T-cell (primary cell): Measurements from ENCODE around the gene UVRAG. TPM values are rescaled to one million over a fixed set of nuclear protein-coding genes. Genes with fewer than 3 reads are reported as not detected.

Experiments used
- ATAC-seq, 4 experiments: fragments of 200-7000 bp in 3 of 4; fragments of 150-1000 bp in 1 of 4; cut with Tn5 transposase; replicated peaks in 1 of 4; 1 replicate in 3 of 4; 2 replicates in 1 of 4; pipeline ENCODE4 v1.10.0; 2021; ENCODE audit warnings: moderate library complexity in 3 of 4, mild to moderate bottlenecking in 2 of 4, moderate number of reproducible peaks in 1 of 4
- CTCF ChIA-PET, 2 donors: fragments of 300-600 bp; sonication (Branson Sonifier 250); formaldehyde crosslinking; loops; one replicate each; lab custom pipeline; 2022; ENCODE audit warnings: antibody characterized with exemption in 2 of 2; lab: Charles Lee
- POLR2A ChIA-PET, 2 donors: fragments of 300-600 bp; sonication (Branson Sonifier 250); formaldehyde crosslinking; loops; one replicate each; lab custom pipeline; 2022; ENCODE audit warnings: antibody characterized with exemption in 2 of 2; lab: Charles Lee
- DNase-seq, 35 experiments: peaks; one replicate each; pipeline versions ENCODE4 v3.0.0 to v3.0.0-alpha.2; 2013 to 2023
- H3K27ac ChIP-seq: one replicate; pipeline ENCODE4 v1.5.1; 2013; ENCODE audit warnings: low read length
- H3K27me3 ChIP-seq, 2 experiments: replicated peaks in 1 of 2; 1 replicate in 1 of 2; 2 replicates in 1 of 2; pipeline versions ENCODE4 v1.6.1 to v1.7.0; 2013; ENCODE audit warnings: low read length in 1 of 2, mixed read lengths in 1 of 2; ENCODE audit not compliant: control insufficient read depth in 2 of 2, insufficient read depth in 2 of 2; ENCODE audit errors: extremely low read depth in 1 of 2
- H3K36me3 ChIP-seq, 2 donors: 1 replicate in 1 of 2; 2 replicates in 1 of 2; pipeline versions ENCODE4 v1.6.1 to v1.7.0; 2013; ENCODE audit warnings: low read length in 1 of 2; ENCODE audit not compliant: control insufficient read depth in 2 of 2, insufficient read depth in 1 of 2; ENCODE audit errors: extremely low read depth in 1 of 2
- H3K4me1 ChIP-seq, 2 experiments: 1 replicate in 1 of 2; 2 replicates in 1 of 2; pipeline versions ENCODE4 v1.6.1 to v1.7.0; 2013; ENCODE audit warnings: low read length in 2 of 2, mixed read lengths in 1 of 2; ENCODE audit not compliant: insufficient read depth in 2 of 2, control insufficient read depth in 1 of 2; ENCODE audit errors: extremely low read depth in 1 of 2
- H3K4me3 ChIP-seq, 2 donors: 1 replicate in 1 of 2; 2 replicates in 1 of 2; pipeline versions ENCODE4 v1.5.1 to v1.7.0; 2013; ENCODE audit warnings: mild to moderate bottlenecking in 2 of 2, low read length in 1 of 2, moderate library complexity in 1 of 2; ENCODE audit not compliant: control insufficient read depth in 1 of 2; ENCODE audit errors: extremely low read depth in 1 of 2
- H3K9me3 ChIP-seq: 2 replicates; pipeline ENCODE4 v1.7.0; 2013
- H3K27ac Mint-ChIP-seq, 2 donors: one replicate each; pipeline ENCODE4 v1.8.0; 2020 to 2021; ENCODE audit warnings: mild to moderate bottlenecking in 2 of 2, mixed read lengths in 2 of 2
- H3K27me3 Mint-ChIP-seq, 2 donors: one replicate each; pipeline ENCODE4 v1.8.0; 2021 to 2022; ENCODE audit warnings: mixed read lengths in 2 of 2
- H3K36me3 Mint-ChIP-seq: one replicate; pipeline ENCODE4 v1.8.0; 2021; ENCODE audit warnings: mixed read lengths
- H3K4me1 Mint-ChIP-seq, 3 donors: one replicate each; pipeline ENCODE4 v1.8.0; 2020 to 2022; ENCODE audit warnings: mixed read lengths in 3 of 3, mild to moderate bottlenecking in 1 of 3
- H3K4me3 Mint-ChIP-seq, 3 donors: one replicate each; pipeline ENCODE4 v1.8.0; 2020 to 2022; ENCODE audit warnings: mild to moderate bottlenecking in 3 of 3, mixed read lengths in 3 of 3, moderate library complexity in 3 of 3
- H3K9me3 Mint-ChIP-seq, 3 donors: one replicate each; pipeline ENCODE4 v1.8.0; 2020 to 2022; ENCODE audit warnings: mixed read lengths in 3 of 3
- WGBS: methylation state at CpG from one replicate; pipeline ENCODE4 v1.1.5; 2013; ENCODE audit warnings: missing lambda C conversion rate; ENCODE audit not compliant: insufficient coverage; 5-methylcytosine and 5-hydroxymethylcytosine counted together
- total RNA-seq, 35 experiments: library from RNA in 6 of 35; stranded (reverse) in 6 of 35; fragments of 120-200 nt in 1 of 35; gene quantifications; one replicate each; pipeline versions ENCODE4 v1.2.1 to v1.2.4 and lab custom pipeline; 2013 to 2026

Gene UVRAG
- total RNA-seq, 5 donors from 2014 or later (not counting 1 experiment from before 2014, with no cell fraction given), result 22.4 to 32.8 (median 27.6) TPM

DNA sequence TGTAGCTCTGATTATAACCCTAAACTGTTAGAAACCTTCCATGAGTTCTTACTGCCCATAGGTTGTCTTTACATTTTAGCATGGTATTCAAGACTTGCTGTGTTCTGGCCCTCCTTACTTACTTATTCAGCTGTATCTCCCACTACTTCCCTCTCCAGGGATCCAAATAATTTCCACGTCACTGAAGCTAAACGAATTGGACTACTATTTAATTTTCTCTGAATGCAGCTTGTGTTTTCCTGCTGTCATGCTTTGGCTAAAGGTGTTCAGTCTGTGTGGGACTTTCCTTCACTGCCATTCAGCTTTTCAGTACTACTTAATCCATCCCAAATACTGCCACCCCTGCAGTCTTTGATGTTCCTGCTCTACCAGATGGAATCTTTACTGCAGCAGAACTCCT is 88.3 kb downstream of the UVRAG start:
- CTCF ChIA-PET, result interaction anchor here in 1 of 2 donors (0.6 to 0.9 kb wide), 2 partner anchors 10 to 115 kb away, joined by 3 to 4 read pairs; no protein-coding TSS in a partner anchor
- Histone ChIP-seq H3K4me1 (no peaks in the 10 kb centered on the region), H3K4me3 (no peak overlapping the region), H3K27me3 (no peaks in the 10 kb centered on the region), H3K9me3 (no peaks in the 10 kb centered on the region), H3K36me3 (peaks cover 0 to 3% of the 10 kb centered on the region in 2 donors), H3K27ac (no peak overlapping the region)
- H3K4me3 Mint-ChIP-seq, result no peak overlapping the region
- DNase-seq (no peak), ATAC-seq (no peak)
- WGBS, result no CpG with 5 or more reads among the region's 2 CpGs
- H3K27me3 Mint-ChIP-seq, result no peaks in the 10 kb centered on the region
- POLR2A ChIA-PET, result no interaction called here
- peaks cover 31% of the 10 kb centered on the region for H3K36me3 Mint-ChIP-seq
- H3K9me3 Mint-ChIP-seq, result no peaks in the 10 kb centered on the region
- peaks cover 12 to 20% (median 16%) of the 10 kb centered on the region in 3 donors for H3K4me1 Mint-ChIP-seq
- H3K27ac Mint-ChIP-seq, result no peak overlapping the region

DNA sequence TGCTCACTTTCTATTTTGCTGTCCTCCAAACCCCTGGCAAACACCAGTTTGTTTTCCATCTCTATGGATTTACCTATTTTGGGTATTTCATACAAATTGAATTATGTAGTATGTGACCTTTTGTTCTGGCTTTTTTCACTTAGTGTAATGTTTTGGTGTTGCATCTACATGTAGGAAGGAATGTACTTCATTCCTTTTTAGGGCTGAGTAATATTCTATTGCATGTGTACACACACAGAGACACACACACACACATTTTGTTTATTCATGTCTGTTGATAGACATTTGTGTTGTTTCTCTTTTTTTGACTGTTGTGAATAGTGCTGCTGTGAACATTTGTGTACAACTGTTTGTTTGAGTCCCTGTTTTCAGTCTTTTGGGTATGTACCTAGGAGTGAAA is 90.4 kb downstream of the UVRAG start:
- ATAC-seq (no peak), DNase-seq (no peak)
- no peak overlapping the region for H3K4me3 Mint-ChIP-seq
- no peak overlapping the region for H3K27ac Mint-ChIP-seq
- H3K27me3 Mint-ChIP-seq, result no peaks in the 10 kb centered on the region
- no peaks in the 10 kb centered on the region for H3K9me3 ChIP-seq
- no peaks in the 10 kb centered on the region for H3K4me1 ChIP-seq
- peaks cover 31% of the 10 kb centered on the region for H3K36me3 Mint-ChIP-seq
- H3K36me3 ChIP-seq, result peaks cover 0 to 3% of the 10 kb centered on the region in 2 donors
- no peaks in the 10 kb centered on the region for H3K9me3 Mint-ChIP-seq
- H3K4me1 Mint-ChIP-seq, result peaks cover 18 to 23% (median 22%) of the 10 kb centered on the region in 3 donors
- H3K27ac ChIP-seq, result no peak overlapping the region
- H3K4me3 ChIP-seq, result no peak overlapping the region
- ChIA-PET CTCF (no interaction called here), POLR2A (interaction anchor here in 1 of 2 donors (0.6 kb wide), 1 partner anchor 15 kb away, joined by 3 read pairs; no protein-coding TSS in a partner anchor)
- H3K27me3 ChIP-seq, result no peaks in the 10 kb centered on the region

DNA sequence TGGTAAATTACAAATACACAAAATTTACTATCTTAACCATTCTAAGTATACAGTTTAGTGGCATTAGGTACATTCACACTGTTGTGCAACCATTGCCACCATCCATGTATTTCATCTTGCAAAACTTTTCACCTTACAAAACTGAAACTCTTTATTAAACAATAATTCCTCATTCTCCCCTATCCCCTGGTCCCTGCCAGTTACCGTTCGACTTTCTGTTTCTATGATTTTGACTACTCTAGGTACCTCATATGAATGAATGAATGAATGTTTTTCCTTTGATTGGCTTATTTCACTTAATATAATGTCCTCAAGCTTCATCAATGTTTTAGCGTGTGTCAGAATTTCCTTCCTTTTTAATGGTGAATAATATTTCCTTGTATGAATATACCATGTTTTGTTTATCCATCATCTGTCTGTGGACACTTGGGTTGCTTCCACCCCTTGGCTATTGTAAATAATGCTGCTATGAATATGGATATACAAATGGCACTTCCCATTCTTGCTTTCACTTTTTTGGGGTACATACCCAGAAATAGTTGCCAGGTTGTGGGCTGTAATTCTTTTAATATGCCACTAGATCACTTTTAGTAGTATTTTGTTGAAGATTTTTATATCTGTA is 93.0 kb downstream of the UVRAG start:
- no peak overlapping the region for H3K4me3 ChIP-seq
- Mint-ChIP-seq H3K27me3 (no peaks in the 10 kb centered on the region), H3K27ac (no peak overlapping the region), H3K4me3 (no peak overlapping the region), H3K4me1 (peaks cover 16 to 21% (median 17%) of the 10 kb centered on the region in 3 donors), H3K36me3 (peaks cover 43% of the 10 kb centered on the region), H3K9me3 (no peaks in the 10 kb centered on the region)
- H3K27me3 ChIP-seq, result no peaks in the 10 kb centered on the region
- DNase-seq, result no peak
- H3K4me1 ChIP-seq, result peaks cover 0 to 3% of the 10 kb centered on the region in 2 experiments
- H3K27ac ChIP-seq, result no peak overlapping the region
- H3K36me3 ChIP-seq, result peaks cover 0 to 9% of the 10 kb centered on the region in 2 donors
- POLR2A ChIA-PET, result no interaction called here
- CTCF ChIA-PET, result interaction anchor here in 1 of 2 donors (1.0 kb wide), 1 partner anchor 13 kb away, joined by 5 read pairs; no protein-coding TSS in a partner anchor
- no peaks in the 10 kb centered on the region for H3K9me3 ChIP-seq
- ATAC-seq, result no peak
- WGBS, result no CpG with 5 or more reads among the region's 3 CpGs

DNA sequence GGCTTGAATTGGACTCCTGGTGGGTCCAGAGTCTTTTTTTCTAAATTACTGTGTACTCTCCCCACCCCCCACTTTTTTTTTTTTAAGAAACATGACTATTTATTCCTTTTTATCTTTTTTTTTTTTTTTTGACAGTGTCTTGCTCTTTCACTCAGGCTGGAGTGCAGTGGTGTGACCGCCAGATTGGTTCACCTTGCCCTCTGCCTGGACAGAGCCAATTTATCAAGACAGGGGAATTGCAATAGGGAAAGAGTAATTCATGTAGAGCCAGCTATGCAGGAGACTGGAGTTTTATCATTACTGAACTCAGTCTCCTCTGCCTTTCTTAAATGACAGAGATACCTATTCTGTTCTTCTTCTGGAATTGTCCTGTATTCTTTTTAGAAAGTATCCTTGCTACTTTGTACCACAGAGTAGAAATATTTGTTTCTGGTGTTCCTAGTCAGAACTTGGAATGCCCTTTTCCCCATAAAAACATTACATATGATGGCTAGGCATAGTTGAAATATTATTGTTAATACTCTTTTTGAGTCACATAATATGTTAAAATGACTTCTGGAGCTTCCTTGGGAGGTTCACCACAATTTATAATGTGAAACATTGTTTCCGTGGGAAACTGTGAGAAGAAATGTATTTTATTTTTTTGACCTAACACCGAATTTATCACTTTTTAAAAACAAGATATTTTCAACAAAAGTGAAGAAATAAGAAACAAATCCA is 95.6 kb downstream of the UVRAG start:
- Histone ChIP-seq H3K36me3 (peaks cover 0 to 17% of the 10 kb centered on the region in 2 donors), H3K4me1 (peaks cover 0 to 3% of the 10 kb centered on the region in 2 experiments), H3K4me3 (no peak overlapping the region), H3K9me3 (no peaks in the 10 kb centered on the region), H3K27me3 (no peaks in the 10 kb centered on the region), H3K27ac (no peak overlapping the region)
- Mint-ChIP-seq H3K36me3 (peaks cover 43% of the 10 kb centered on the region), H3K27me3 (no peaks in the 10 kb centered on the region), H3K9me3 (no peaks in the 10 kb centered on the region), H3K4me3 (no peak overlapping the region), H3K4me1 (peaks cover 14 to 21% (median 16%) of the 10 kb centered on the region in 3 donors), H3K27ac (no peak overlapping the region)
- DNase-seq (no peak), ATAC-seq (no peak)
- ChIA-PET CTCF (no interaction called here), POLR2A (no interaction called here)
- WGBS, result 100% methylated on average over 1 of the region's 3 CpGs

DNA sequence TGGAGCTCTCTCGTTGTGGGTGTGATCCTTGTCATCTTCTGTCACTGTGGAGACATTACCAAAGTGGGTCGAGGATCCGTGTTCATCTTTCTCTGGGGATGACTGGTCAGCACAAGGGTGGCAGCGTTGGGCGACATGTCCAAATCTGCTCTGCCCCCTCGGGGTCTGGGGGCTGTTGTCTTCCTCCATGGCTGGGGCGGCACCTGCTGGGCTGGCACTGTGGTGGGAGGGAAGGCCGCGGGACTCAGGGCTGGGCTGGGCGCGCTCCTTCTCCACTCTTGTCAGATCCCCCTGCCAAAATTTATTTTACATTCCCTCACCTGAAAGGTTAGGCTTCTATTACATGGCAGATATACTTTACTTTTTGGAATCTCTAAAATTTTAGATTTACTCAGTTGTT is 96.4 kb downstream of the UVRAG start:
- no peak overlapping the region for H3K4me3 ChIP-seq
- peaks cover under 1 to 17% of the 10 kb centered on the region in 2 donors for H3K36me3 ChIP-seq
- DNase-seq, result no peak
- WGBS, result 87% methylated on average over 6 of the region's 11 CpGs
- H3K4me1 ChIP-seq, result peaks cover 0 to 3% of the 10 kb centered on the region in 2 experiments
- ATAC-seq, result no peak
- no peaks in the 10 kb centered on the region for H3K9me3 Mint-ChIP-seq
- peaks cover 41% of the 10 kb centered on the region for H3K36me3 Mint-ChIP-seq
- H3K27me3 ChIP-seq, result no peaks in the 10 kb centered on the region
- CTCF ChIA-PET, result no interaction called here
- POLR2A ChIA-PET, result no interaction called here
- peaks cover 14 to 21% (median 16%) of the 10 kb centered on the region in 3 donors for H3K4me1 Mint-ChIP-seq
- no peaks in the 10 kb centered on the region for H3K27me3 Mint-ChIP-seq
- no peak overlapping the region for H3K4me3 Mint-ChIP-seq
- H3K27ac Mint-ChIP-seq, result no peak overlapping the region
- H3K9me3 ChIP-seq, result no peaks in the 10 kb centered on the region
- H3K27ac ChIP-seq, result no peak overlapping the region

DNA sequence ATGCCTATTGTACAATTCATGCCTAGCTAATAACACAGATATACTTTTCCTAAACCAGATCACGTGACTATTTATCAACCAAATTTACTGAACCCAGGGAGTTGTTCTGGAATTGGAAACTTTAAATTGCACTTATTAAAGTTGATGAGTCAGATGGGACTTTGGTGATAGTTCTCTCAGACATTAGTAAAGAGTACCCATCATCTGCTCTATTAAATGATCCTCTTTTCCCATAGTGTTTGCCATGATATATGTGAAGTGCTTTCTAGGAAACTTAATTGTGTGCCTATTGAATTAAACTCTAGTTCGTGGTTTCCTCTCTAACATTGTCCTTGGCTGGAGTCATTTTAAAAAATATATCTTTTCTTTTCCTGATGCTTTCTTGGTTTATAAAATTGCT is 99.0 kb downstream of the UVRAG start:
- Histone ChIP-seq H3K36me3 (peaks cover 3 to 17% of the 10 kb centered on the region in 2 donors), H3K27ac (no peak overlapping the region), H3K9me3 (no peaks in the 10 kb centered on the region), H3K27me3 (no peaks in the 10 kb centered on the region), H3K4me1 (peaks cover 0 to 3% of the 10 kb centered on the region in 2 experiments), H3K4me3 (no peak overlapping the region)
- H3K36me3 Mint-ChIP-seq, result peaks cover 45% of the 10 kb centered on the region
- H3K4me1 Mint-ChIP-seq, result peaks cover 0 to 9% (median 0%) of the 10 kb centered on the region in 3 donors
- H3K9me3 Mint-ChIP-seq, result no peaks in the 10 kb centered on the region
- no peaks in the 10 kb centered on the region for H3K27me3 Mint-ChIP-seq
- ATAC-seq (no peak), DNase-seq (no peak)
- H3K27ac Mint-ChIP-seq, result no peak overlapping the region
- no CpG with 5 or more reads among the region's 2 CpGs for WGBS
- no peak overlapping the region for H3K4me3 Mint-ChIP-seq
- POLR2A ChIA-PET, result no interaction called here
- CTCF ChIA-PET, result interaction anchor here in 1 of 2 donors (0.6 kb wide), 1 partner anchor 43 kb away, joined by 3 read pairs; no protein-coding TSS in a partner anchor
